ENCODE data around the gene CAMTA2.
A peak's percentile ranks its signal among the peaks of the same experiment; 100 is the strongest.

CAMTA2 gene

GRCh38 chr17:4946312-4946976, 41.0 kb downstream of the CAMTA2 start:
- peak; percentile 68 for DNase-seq

- peak; percentile 10 for DNase-seq
These were observed 41.6 kb downstream of the CAMTA2 start for GRCh38 chr17:4945944-4946280.

- DNase-seq: peak; percentile 93
These were observed 42.1 kb downstream of the CAMTA2 start for GRCh38 chr17:4945176-4945943.

- no peak for DNase-seq
These were observed 42.8 kb downstream of the CAMTA2 start for GRCh38 chr17:4944554-4945175.

DNA sequence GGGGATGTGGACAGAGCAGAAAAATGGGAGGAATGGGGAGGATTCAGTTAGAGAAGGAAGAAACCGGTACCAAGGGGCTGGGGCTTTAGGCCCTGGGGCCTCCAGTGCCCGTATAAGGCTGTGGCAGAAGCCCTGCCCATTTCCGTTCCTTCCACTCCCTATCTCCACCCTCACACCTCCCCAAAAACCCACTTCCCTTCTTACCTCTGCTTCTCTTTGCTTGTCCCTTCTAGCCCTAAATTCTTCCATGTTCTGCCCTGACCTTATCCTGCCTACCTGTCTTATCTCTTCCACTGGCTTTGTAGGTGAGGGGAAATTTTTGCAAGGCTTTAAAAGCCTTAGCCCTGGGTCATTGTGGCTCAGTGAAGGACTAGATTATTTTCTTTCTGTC, 43.3 kb downstream of the CAMTA2 start:
- no peak for DNase-seq

DNA sequence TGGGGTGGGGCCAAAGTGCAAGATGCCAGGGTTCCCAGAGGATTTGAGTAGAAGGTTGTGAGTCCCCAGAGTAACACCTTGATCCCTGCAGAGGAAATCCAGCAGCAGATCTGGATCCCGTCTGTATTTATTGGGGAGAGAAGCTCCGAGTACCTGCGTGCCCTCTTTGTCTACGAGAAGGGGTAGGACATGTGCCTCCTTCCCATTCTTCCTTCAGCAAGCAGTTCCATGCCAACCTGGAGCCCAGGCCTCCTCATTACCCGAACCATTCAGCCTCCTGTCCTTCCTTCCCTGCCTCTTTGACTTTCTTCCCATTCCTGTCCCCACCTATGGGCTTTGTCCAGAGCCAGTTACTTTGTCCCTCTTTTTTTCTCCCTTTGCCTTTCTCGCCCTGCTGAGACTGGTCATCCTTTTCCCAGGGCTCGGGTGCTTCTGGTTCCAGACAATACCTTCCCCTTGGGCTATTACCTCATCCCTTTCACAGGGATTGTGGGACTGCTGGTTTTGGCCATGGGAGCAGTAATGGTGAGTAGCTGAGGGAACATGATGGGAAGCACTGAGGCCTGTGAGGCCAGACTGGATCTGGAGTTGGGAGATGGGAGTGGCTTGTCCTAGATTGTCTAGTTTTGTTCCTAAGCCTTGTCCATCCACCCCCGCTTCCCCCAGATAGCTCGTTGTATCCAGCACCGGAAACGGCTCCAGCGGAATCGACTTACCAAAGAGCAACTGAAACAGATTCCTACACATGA, 44.5 kb downstream of the CAMTA2 start:
- no peak for DNase-seq

DNA sequence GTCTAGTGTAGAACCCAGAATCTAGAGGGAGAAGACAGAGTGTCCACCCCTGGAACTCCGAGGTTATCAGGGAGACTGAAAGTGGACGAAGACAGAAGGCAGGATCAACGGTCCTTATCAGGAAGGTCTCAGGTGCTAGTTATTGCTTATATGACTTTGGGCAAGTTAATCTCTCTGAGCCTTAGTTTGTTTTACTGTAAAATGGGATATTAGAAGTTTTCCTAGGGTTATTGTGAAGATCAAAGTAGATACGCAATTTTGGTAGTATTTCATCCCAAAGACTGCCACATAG, 46.2 kb downstream of the CAMTA2 start:
- DNase-seq: no peak

DNA sequence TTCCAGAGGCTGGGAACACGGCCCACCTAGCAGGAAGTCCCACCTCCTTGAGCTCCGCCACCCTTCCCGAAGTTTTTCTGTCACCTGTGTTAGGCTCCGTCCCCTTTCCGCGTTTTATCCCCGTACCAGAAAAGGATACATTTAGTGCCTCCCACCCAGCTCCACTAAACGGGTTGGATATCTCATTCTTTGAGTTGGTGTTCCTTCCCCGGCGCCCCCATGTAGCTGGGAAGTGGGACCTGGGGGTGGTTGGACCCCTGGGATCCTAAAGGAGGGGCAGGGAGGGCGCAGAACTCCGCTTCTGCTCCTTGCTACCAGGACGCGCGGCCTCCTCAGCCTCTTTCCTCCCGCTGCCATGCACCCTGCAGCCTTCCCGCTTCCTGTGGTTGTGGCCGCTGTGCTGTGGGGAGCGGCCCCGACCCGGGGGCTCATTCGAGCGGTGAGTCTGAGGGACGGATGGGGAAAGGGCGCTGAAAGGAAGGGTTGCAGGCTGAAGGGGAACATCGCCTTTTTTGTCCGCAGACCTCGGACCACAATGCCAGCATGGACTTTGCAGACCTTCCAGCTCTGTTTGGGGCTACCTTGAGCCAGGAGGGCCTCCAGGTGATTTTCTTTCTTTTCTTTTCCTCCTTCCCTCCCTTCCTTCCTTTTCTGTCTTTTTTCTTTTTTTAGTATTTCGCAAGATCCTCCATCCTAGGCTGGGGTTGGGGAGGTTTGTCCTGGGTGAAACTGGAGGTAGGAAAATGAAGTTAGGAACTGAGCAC, 46.7 kb downstream of the CAMTA2 start:
- no peak for DNase-seq

GRCh38 chr17:4939796-4940554, 47.5 kb downstream of the CAMTA2 start, which contains the start of the genes RNF167 and SLC25A11:
RNF167 (plus strand) TSS chr17:4940268; CDS start chr17:4940910, 642 bp downstream.
SLC25A11 (minus strand) TSS chr17:4940046; CDS start chr17:4939910, 136 bp downstream.
- DNase-seq: peak; percentile 100

DNA sequence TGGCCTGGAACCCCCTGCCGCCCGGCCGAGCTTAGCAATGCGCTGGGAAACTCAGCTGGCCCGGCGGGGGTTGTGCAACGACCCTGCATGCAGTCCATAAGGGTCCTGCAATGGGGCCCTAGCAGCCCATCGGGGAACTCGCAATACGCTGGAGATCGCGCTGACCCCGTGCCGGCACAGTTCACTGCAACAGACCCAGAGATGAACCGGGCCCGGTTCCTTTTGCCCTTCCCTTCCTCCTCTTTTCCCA, 48.0 kb downstream of the CAMTA2 start:
- DNase-seq: no peak

- no peak for DNase-seq
These were observed 48.6 kb downstream of the CAMTA2 start for GRCh38 chr17:4938688-4939545.

DNA sequence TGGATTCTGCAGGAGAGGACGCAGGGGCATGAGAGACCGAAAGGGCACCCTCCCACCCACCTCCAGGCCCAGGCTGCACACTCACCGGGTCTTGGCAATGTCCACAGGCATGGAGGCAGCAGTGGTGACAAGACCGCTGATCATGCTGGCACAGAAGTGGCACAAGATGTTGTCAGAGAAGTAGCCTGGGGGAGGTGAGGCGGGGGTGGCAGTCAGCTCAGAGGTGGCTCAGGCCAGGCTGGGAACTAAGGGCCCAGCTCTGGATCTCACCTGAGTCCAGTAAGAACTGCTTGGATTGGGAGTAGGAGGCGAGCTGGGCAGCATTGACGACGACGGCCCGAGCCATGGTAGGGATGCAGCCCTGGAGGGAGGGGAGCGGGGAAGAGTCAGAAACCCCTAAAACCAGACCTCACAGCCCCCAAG, 49.4 kb downstream of the CAMTA2 start:
- no peak for DNase-seq

DNA sequence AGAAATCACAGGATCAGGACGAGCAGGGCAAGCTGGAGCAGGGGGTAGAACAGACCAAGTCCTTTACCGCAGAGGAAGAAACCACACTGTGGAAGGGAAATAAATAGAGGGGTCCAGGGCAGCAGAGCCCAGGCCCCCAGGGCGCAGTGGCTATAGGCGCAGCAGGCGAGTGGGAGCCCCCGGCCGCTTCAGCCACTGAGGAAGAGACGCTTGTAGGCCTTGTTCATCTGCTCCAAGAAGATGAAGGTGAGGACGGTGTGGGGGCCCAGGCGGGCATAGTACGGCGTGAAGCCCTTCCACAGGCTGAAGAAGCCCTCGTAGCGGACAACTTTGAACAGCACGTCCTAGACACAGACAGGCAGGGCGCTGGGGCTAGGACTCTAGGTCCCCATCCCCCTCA, 49.9 kb downstream of the CAMTA2 start:
- DNase-seq: no peak

DNA sequence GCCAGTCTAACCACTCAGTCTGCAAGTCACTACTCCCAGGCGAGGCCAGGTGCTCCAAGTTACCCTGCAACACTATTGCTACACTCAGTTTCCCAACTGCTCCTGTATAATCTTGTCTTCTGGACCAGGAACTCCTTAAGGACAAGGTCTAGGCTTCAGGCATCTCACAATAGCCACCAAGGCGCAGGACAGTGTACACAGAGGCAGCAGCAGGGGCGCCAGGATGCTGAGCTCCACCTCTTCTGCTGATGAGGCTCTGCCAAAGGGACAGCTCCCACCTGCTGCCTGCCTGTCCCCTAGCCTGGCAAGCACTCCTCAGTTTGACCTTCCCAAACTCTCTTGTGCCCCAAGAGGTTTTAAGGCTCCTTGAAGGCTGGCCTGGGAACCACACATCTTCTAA, 51.0 kb downstream of the CAMTA2 start:
- no peak for DNase-seq

GRCh38 chr17:4935650-4936049, 51.8 kb downstream of the CAMTA2 start:
- no peak for DNase-seq

- peak; percentile 63 for DNase-seq
These were observed 53.1 kb downstream of the CAMTA2 start for GRCh38 chr17:4934173-4934979.

GRCh38 chr17:4933646-4934045, 53.8 kb downstream of the CAMTA2 start:
- no peak for DNase-seq

- no peak for DNase-seq
These were observed 54.7 kb downstream of the CAMTA2 start for GRCh38 chr17:4932756-4933155.

GRCh38 chr17:4931963-4932362, 55.5 kb downstream of the CAMTA2 start, which contains the start of gene GP1BA:
GP1BA (plus strand) TSS chr17:4932277; CDS start chr17:4932605, 328 bp downstream.
- peak; percentile 53 for DNase-seq

- no peak for DNase-seq
These were observed 58.6 kb downstream of the CAMTA2 start for GRCh38 chr17:4928881-4929280.

All from inflammatory macrophage treated with lipopolysaccharide for 4 hours (primary cell).